Mesenchymal stem cell (in vitro differentiated cells and primary cell): ENCODE data around the gene RPS6KB2.

Source experiments
- DNase-seq: peaks from one replicate; pipeline ENCODE4 v3.0.0-alpha.2; 2013
- H2AFZ ChIP-seq: one replicate; pipeline ENCODE4 v1.6.1; 2013; ENCODE audit warnings: low read depth, mild to moderate bottlenecking, control low read depth, inconsistent platforms, low read length, moderate library complexity
- H2AK5ac ChIP-seq: 2 replicates; pipeline ENCODE4 v1.6.1; 2013; ENCODE audit warnings: low read length, moderate library complexity, mild to moderate bottlenecking, inconsistent platforms; ENCODE audit not compliant: severe bottlenecking
- H2BK120ac ChIP-seq: one replicate; pipeline ENCODE4 v1.6.1; 2013; ENCODE audit warnings: low read depth, mild to moderate bottlenecking, inconsistent platforms, low read length, moderate library complexity
- H2BK12ac ChIP-seq, 2 experiments: one replicate each; pipeline ENCODE4 v1.6.1; 2013; ENCODE audit warnings: inconsistent platforms in 2 of 2, low read length in 2 of 2, mild to moderate bottlenecking in 2 of 2, moderate library complexity in 2 of 2, control low read depth in 1 of 2
- H2BK15ac ChIP-seq: one replicate; pipeline ENCODE4 v1.6.1; 2013; ENCODE audit warnings: mild to moderate bottlenecking, low read depth, inconsistent platforms; ENCODE audit not compliant: poor library complexity, severe bottlenecking
- H2BK5ac ChIP-seq: 2 replicates; pipeline ENCODE4 v1.6.1; 2013; ENCODE audit warnings: low read depth, mild to moderate bottlenecking, low read length, control low read depth, inconsistent platforms; ENCODE audit not compliant: poor library complexity, severe bottlenecking
- H3K14ac ChIP-seq, 2 experiments: one replicate each; pipeline ENCODE4 v1.6.1; 2013; ENCODE audit warnings: inconsistent platforms in 2 of 2, low read length in 2 of 2, control low read depth in 1 of 2, mild to moderate bottlenecking in 1 of 2, moderate library complexity in 1 of 2
- H3K18ac ChIP-seq, 2 experiments: one replicate each; pipeline ENCODE4 v1.6.1; 2013; ENCODE audit warnings: inconsistent platforms in 2 of 2, low read length in 2 of 2, control low read depth in 1 of 2, low read depth in 1 of 2, mild to moderate bottlenecking in 1 of 2
- H3K23ac ChIP-seq, 2 experiments: one replicate each; pipeline ENCODE4 v1.6.1; 2013; ENCODE audit warnings: inconsistent platforms in 2 of 2, low read length in 2 of 2, mild to moderate bottlenecking in 2 of 2, moderate library complexity in 2 of 2, control low read depth in 1 of 2
- H3K27ac ChIP-seq: 2 replicates; pipeline ENCODE4 v1.5.1; 2013; ENCODE audit warnings: mild to moderate bottlenecking, moderate library complexity, low read length, control low read depth, inconsistent platforms; ENCODE audit not compliant: poor library complexity, severe bottlenecking
- H3K27me3 ChIP-seq, 2 experiments: 2 replicates each; pipeline versions ENCODE4 v1.6.1 to v1.7.0; 2013; ENCODE audit warnings: low read length in 2 of 2, mild to moderate bottlenecking in 2 of 2, moderate library complexity in 2 of 2, control low read depth in 1 of 2, inconsistent platforms in 1 of 2; ENCODE audit not compliant: control insufficient read depth in 1 of 2, insufficient read depth in 1 of 2
- H3K36me3 ChIP-seq, 2 experiments: 2 replicates each; pipeline versions ENCODE4 v1.6.1 to v1.7.0; 2013; ENCODE audit warnings: low read length in 2 of 2, control low read depth in 1 of 2, inconsistent platforms in 1 of 2, low read depth in 1 of 2, mild to moderate bottlenecking in 1 of 2; ENCODE audit not compliant: insufficient read depth in 2 of 2, control insufficient read depth in 1 of 2
- H3K4ac ChIP-seq, 2 experiments: one replicate each; pipeline ENCODE4 v1.6.1; 2013; ENCODE audit warnings: inconsistent platforms in 2 of 2, low read length in 2 of 2, mild to moderate bottlenecking in 2 of 2, moderate library complexity in 2 of 2, control low read depth in 1 of 2, low read depth in 1 of 2
- H3K4me1 ChIP-seq: 2 replicates; pipeline ENCODE4 v1.6.1; 2013; ENCODE audit warnings: low read depth, low read length, control low read depth; ENCODE audit not compliant: control insufficient read depth, insufficient read depth
- H3K4me2 ChIP-seq: 2 replicates; pipeline ENCODE4 v1.6.1; 2013; ENCODE audit warnings: low read length, mild to moderate bottlenecking, inconsistent platforms; ENCODE audit not compliant: poor library complexity, severe bottlenecking
- H3K4me3 ChIP-seq, 2 experiments: 2 replicates each; pipeline versions ENCODE4 v1.5.1 to v1.7.0; 2013; ENCODE audit warnings: low read length in 2 of 2, mild to moderate bottlenecking in 2 of 2, control low read depth in 1 of 2, low read depth in 1 of 2; ENCODE audit not compliant: insufficient read depth in 1 of 2
- H3K79me1 ChIP-seq: replicated peaks from 2 replicates; pipeline ENCODE4 v1.6.1; 2013; ENCODE audit warnings: mild to moderate bottlenecking, control low read depth, low read length, inconsistent platforms; ENCODE audit not compliant: poor library complexity, severe bottlenecking
- H3K9ac ChIP-seq: 2 replicates; pipeline ENCODE4 v1.7.0; 2013; ENCODE audit warnings: mild to moderate bottlenecking, low read length, moderate library complexity
- H3K9me3 ChIP-seq: 2 replicates; pipeline ENCODE4 v1.7.0; 2013; ENCODE audit warnings: mild to moderate bottlenecking, low read length; ENCODE audit not compliant: control insufficient read depth
- H4K8ac ChIP-seq: one replicate; pipeline ENCODE4 v1.6.1; 2013; ENCODE audit warnings: inconsistent platforms, mild to moderate bottlenecking, low read length, moderate library complexity
- H4K91ac ChIP-seq: one replicate; pipeline ENCODE4 v1.6.1; 2013; ENCODE audit warnings: mild to moderate bottlenecking, low read length, inconsistent platforms
- WGBS: methylation state at CpG from one replicate; pipeline ENCODE4 v1.1.7; 2013; ENCODE audit warnings: mixed read lengths; 5-methylcytosine and 5-hydroxymethylcytosine counted together

RPS6KB2 gene

GRCh38 chr11:67387518-67387917 is 40.8 kb upstream of the RPS6KB2 start:
- Histone ChIP-seq H3K18ac (no peak overlapping the region), H3K79me1 (peaks cover 9% of the 10 kb centered on the region), H3K23ac (no peak overlapping the region), H2BK15ac (no peak overlapping the region), H4K91ac (no peak overlapping the region), H2AK5ac (no peak overlapping the region), H2BK12ac (no peak overlapping the region), H3K4ac (no peak overlapping the region), H3K27ac (no peak overlapping the region), H3K4me3 (no peak overlapping the region), H2BK120ac (no peak overlapping the region), H3K14ac (no peak overlapping the region), H3K9me3 (no peaks in the 10 kb centered on the region), H3K9ac (no peak overlapping the region), H3K27me3 (peaks cover 0 to 11% of the 10 kb centered on the region in 2 experiments), H4K8ac (no peak overlapping the region), H3K4me1 (peaks cover 17% of the 10 kb centered on the region), H2BK5ac (no peak overlapping the region), H3K36me3 (no peaks in the 10 kb centered on the region), H2AFZ (no peak overlapping the region), H3K4me2 (no peak overlapping the region)
- no peak for DNase-seq
- 56% methylated on average over 5 of the region's 6 CpGs for WGBS

DNA sequence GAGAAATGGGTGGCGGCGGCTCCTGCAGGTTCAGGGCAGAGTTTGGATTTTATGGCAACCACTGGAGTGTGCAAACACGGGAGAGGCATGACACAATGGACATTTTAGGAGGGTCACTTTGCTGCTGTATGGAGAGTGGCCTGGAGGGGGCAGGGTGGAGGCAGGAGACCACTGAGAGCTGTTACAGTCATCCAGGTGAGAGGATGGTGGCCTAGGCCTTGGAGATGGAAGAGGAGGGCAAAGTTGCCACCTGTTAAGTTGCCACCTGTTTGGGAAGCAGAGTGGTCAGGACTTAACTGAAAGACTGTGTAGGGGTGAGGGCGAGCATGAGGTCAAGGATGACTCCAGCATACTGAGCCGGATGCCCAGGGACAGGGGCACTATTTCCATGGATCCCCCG is 38.8 kb upstream of the RPS6KB2 start:
- Histone ChIP-seq H3K36me3 (peaks cover 2 to 12% of the 10 kb centered on the region in 2 experiments), H3K9me3 (no peaks in the 10 kb centered on the region)
- 74% methylated on average over 6 of the region's 6 CpGs for WGBS

GRCh38 chr11:67390947-67391303 is 37.4 kb upstream of the RPS6KB2 start:
- no peak overlapping the region for H3K23ac ChIP-seq
- peak overlapping the region in 1 of 2 experiments; percentile 62 for H3K4ac ChIP-seq
- H2BK5ac ChIP-seq = no peak overlapping the region
- no peak overlapping the region for H2BK120ac ChIP-seq
- H3K27me3 ChIP-seq = peaks cover 0 to 11% of the 10 kb centered on the region in 2 experiments
- no peak overlapping the region for H2BK12ac ChIP-seq
- no peak overlapping the region for H4K8ac ChIP-seq
- no peak overlapping the region for H2BK15ac ChIP-seq
- peaks cover 20% of the 10 kb centered on the region for H3K79me1 ChIP-seq
- DNase-seq = no peak
- peak overlapping the region; percentile 90 for H3K9ac ChIP-seq
- no peak overlapping the region for H2AK5ac ChIP-seq
- no peak overlapping the region for H3K14ac ChIP-seq
- WGBS = 17% methylated on average over 12 of the region's 15 CpGs
- peak overlapping the region; percentile 87 to 91 for H3K4me3 ChIP-seq
- H3K27ac ChIP-seq = peak overlapping the region; percentile 51
- H3K36me3 ChIP-seq = peaks cover 10 to 20% of the 10 kb centered on the region in 2 experiments
- peaks cover 15% of the 10 kb centered on the region for H3K4me1 ChIP-seq
- H3K4me2 ChIP-seq = peak overlapping the region; percentile 74
- no peaks in the 10 kb centered on the region for H3K9me3 ChIP-seq
- peak overlapping the region in 1 of 2 experiments; percentile 69 for H3K18ac ChIP-seq
- H2AFZ ChIP-seq = no peak overlapping the region
- H4K91ac ChIP-seq = no peak overlapping the region

More for the DNA sequence above, 38.8 kb upstream of the RPS6KB2 start:
- Histone ChIP-seq H3K4ac (no peak overlapping the region), H3K18ac (no peak overlapping the region), H2AK5ac (no peak overlapping the region), H2AFZ (no peak overlapping the region), H3K14ac (no peak overlapping the region), H2BK5ac (no peak overlapping the region), H3K4me3 (no peak overlapping the region), H4K8ac (no peak overlapping the region), H3K4me1 (peaks cover 22% of the 10 kb centered on the region), H3K79me1 (peaks cover 20% of the 10 kb centered on the region), H2BK15ac (no peak overlapping the region), H3K27me3 (peaks cover 0 to 11% of the 10 kb centered on the region in 2 experiments), H2BK12ac (peak overlapping the region in 1 of 2 experiments; percentile 51), H3K9ac (no peak overlapping the region), H3K23ac (no peak overlapping the region), H2BK120ac (no peak overlapping the region), H4K91ac (no peak overlapping the region), H3K4me2 (no peak overlapping the region), H3K27ac (no peak overlapping the region)
- DNase-seq = peak; percentile 40

DNA sequence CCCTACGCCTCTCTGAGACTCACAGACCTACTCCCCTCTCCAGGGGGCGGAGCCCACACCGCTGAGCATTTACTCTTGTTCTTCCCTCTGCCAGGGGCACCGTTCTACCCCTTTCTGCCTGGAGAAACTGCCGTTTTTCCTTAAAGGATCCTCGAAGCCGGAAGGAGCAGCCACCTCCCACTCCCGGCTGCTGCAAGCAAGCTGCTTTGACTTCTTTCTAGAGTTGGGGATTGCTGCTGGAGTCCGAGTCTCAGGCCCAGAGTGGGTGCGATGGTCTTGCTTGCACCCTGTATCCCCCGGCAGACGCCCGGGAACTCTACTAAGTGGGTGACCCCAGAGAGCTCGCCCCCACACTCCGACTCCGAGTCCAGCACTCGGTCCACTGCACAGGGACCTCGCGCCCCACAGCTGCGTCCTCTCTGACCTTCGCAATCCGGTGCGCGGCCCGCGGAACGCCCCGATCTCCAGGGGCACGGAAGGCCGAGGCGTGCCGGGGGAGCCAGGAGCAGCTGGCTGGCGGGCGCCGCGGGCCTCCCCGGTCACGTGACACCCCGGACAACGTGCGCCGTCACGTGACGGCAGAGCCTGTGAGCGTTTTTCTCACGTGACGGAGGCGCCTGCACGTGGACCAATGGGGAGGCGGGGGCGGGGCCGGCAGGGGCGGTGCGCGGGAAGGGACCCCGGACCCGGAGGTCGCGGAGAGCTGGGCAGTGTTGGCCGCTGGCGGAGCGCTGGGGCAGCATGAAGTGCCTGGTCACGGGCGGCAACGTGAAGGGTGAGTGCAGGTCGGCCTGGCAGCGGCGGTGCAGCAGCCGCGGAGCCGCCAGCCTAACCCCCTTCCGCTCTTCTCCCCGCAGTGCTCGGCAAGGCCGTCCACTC is 36.8 kb upstream of the RPS6KB2 start, which contains the start of gene RAD9A:
TSS of gene RAD9A (plus strand) at position 683 of the 879 bp plus-strand sequence. CDS start at position 742, 59 bp downstream.
- Histone ChIP-seq H2AK5ac (no peak within 1 kb of the TSS), H3K27me3 (peaks cover 0 to 11% of the 10 kb centered on the region in 2 experiments), H3K4ac (peak within 1 kb of the TSS; percentile 62 to 68), H2BK12ac (peak within 1 kb of the TSS; percentile 55 to 84), H3K14ac (peak within 1 kb of the TSS; percentile 62 to 94), H3K23ac (peak within 1 kb of the TSS in 1 of 2 experiments; percentile 92), H4K91ac (peak within 1 kb of the TSS; percentile 79), H3K36me3 (peaks cover 16 to 26% of the 10 kb centered on the region in 2 experiments), H2BK15ac (no peak within 1 kb of the TSS), H2BK120ac (peak within 1 kb of the TSS; percentile 57), H2AFZ (peak within 1 kb of the TSS; percentile 91), H3K4me3 (peak within 1 kb of the TSS; percentile 87 to 91), H3K9me3 (no peaks in the 10 kb centered on the region), H4K8ac (peak within 1 kb of the TSS; percentile 83), H3K18ac (peak within 1 kb of the TSS; percentile 84 to 91), H3K27ac (peak within 1 kb of the TSS; percentile 51), H3K4me2 (peak within 1 kb of the TSS; percentile 91), H3K4me1 (peaks cover 17% of the 10 kb centered on the region), H2BK5ac (peak within 1 kb of the TSS; percentile 54), H3K9ac (peak within 1 kb of the TSS; percentile 90), H3K79me1 (peaks cover 23% of the 10 kb centered on the region)
- WGBS = under 1% methylated on average over 58 of the region's 75 CpGs
- DNase-seq = peak; percentile 95
